ENCODE results near the gene DARS1.
A peak's percentile ranks its signal among the peaks of the same experiment; 100 is the strongest.

DARS1 gene

GRCh38 chr2:136015699-136016098 lies 30.3 kb upstream of the DARS1 start:
- no peak overlapping the region for H3K23ac ChIP-seq (ENCODE audit: low read length)
- WGBS (ENCODE audit: extremely low coverage, insufficient coverage, low lambda C conversion rate) = no CpG with 5 or more reads among the region's 1 CpG
- no peak overlapping the region for H3K4me3 ChIP-seq (ENCODE audit: low read length)

GRCh38 chr2:136014411-136014810 lies 29.0 kb upstream of the DARS1 start:
- no peak overlapping the region for H3K23ac ChIP-seq (ENCODE audit: low read length)
- no peak overlapping the region for H3K4ac ChIP-seq (ENCODE audit: low read depth, low read length)
- H3K4me1 ChIP-seq (ENCODE audit: control insufficient read depth, low read depth, low read length) = no peaks in the 10 kb centered on the region
- no peak overlapping the region for H3K9ac ChIP-seq (ENCODE audit: low read length)
- no peaks in the 10 kb centered on the region for H3K36me3 ChIP-seq (ENCODE audit: control insufficient read depth, insufficient read depth, low read length)
- H3K4me3 ChIP-seq (ENCODE audit: low read length) = no peak overlapping the region
- H3K4me2 ChIP-seq (ENCODE audit: low read length) = no peak overlapping the region
- peak overlapping the region; percentile 5 for H3K56ac ChIP-seq (ENCODE audit: low read length)
- no peak overlapping the region for H2AK5ac ChIP-seq (ENCODE audit: low read length)
- no peak overlapping the region for H3K27ac ChIP-seq (ENCODE audit: low read depth, low read length)
- H2BK5ac ChIP-seq (ENCODE audit: low read length) = no peak overlapping the region
- H3K27me3 ChIP-seq (ENCODE audit: insufficient read depth, low read length, poor library complexity) = no peaks in the 10 kb centered on the region
- H4K8ac ChIP-seq (ENCODE audit: low read depth, low read length) = no peak overlapping the region
- H3K79me2 ChIP-seq (ENCODE audit: control insufficient read depth, insufficient read depth, low read length) = no peaks in the 10 kb centered on the region
- no peak overlapping the region for H4K5ac ChIP-seq (ENCODE audit: low read length)
- no peak for DNase-seq
- H2BK15ac ChIP-seq (replicated peaks; ENCODE audit: low read depth) = no peak overlapping the region
- H3K79me1 ChIP-seq (ENCODE audit: low read length) = no peaks in the 10 kb centered on the region
- no peak overlapping the region for H3K18ac ChIP-seq (ENCODE audit: low read length)
- H2BK120ac ChIP-seq (ENCODE audit: low read depth, low read length) = no peak overlapping the region
- WGBS (ENCODE audit: extremely low coverage, insufficient coverage, low lambda C conversion rate) = no CpG with 5 or more reads among the region's 2 CpGs

More at GRCh38 chr2:136015699-136016098, 30.3 kb upstream of the DARS1 start:
- Histone ChIP-seq H3K36me3 (ENCODE audit: control insufficient read depth, insufficient read depth, low read length) (no peaks in the 10 kb centered on the region), H3K4me1 (ENCODE audit: control insufficient read depth, low read depth, low read length) (no peaks in the 10 kb centered on the region), H3K27ac (ENCODE audit: low read depth, low read length) (no peak overlapping the region), H2AK5ac (ENCODE audit: low read length) (no peak overlapping the region), H3K79me1 (ENCODE audit: low read length) (no peaks in the 10 kb centered on the region), H3K9ac (ENCODE audit: low read length) (no peak overlapping the region), H3K18ac (ENCODE audit: low read length) (no peak overlapping the region), H3K79me2 (ENCODE audit: control insufficient read depth, insufficient read depth, low read length) (no peaks in the 10 kb centered on the region), H4K5ac (ENCODE audit: low read length) (no peak overlapping the region), H2BK5ac (ENCODE audit: low read length) (no peak overlapping the region), H4K8ac (ENCODE audit: low read depth, low read length) (no peak overlapping the region), H2BK120ac (ENCODE audit: low read depth, low read length) (no peak overlapping the region), H3K27me3 (ENCODE audit: insufficient read depth, low read length, poor library complexity) (no peaks in the 10 kb centered on the region), H3K56ac (ENCODE audit: low read length) (no peak overlapping the region), H2BK15ac (replicated peaks; ENCODE audit: low read depth) (no peak overlapping the region), H3K4ac (ENCODE audit: low read depth, low read length) (no peak overlapping the region), H3K4me2 (ENCODE audit: low read length) (no peak overlapping the region)
- no peak for DNase-seq

- Histone ChIP-seq H3K4ac (ENCODE audit: low read depth, low read length) (no peak overlapping the region), H3K4me3 (ENCODE audit: low read length) (no peak overlapping the region), H3K79me2 (ENCODE audit: control insufficient read depth, insufficient read depth, low read length) (no peaks in the 10 kb centered on the region), H3K27me3 (ENCODE audit: insufficient read depth, low read length, poor library complexity) (no peaks in the 10 kb centered on the region), H2BK5ac (ENCODE audit: low read length) (no peak overlapping the region), H3K9ac (ENCODE audit: low read length) (no peak overlapping the region), H3K4me1 (ENCODE audit: control insufficient read depth, low read depth, low read length) (no peaks in the 10 kb centered on the region), H2BK15ac (replicated peaks; ENCODE audit: low read depth) (no peak overlapping the region), H3K23ac (ENCODE audit: low read length) (no peak overlapping the region), H2BK120ac (ENCODE audit: low read depth, low read length) (no peak overlapping the region), H3K27ac (ENCODE audit: low read depth, low read length) (no peak overlapping the region), H4K8ac (ENCODE audit: low read depth, low read length) (no peak overlapping the region), H2AK5ac (ENCODE audit: low read length) (no peak overlapping the region), H3K4me2 (ENCODE audit: low read length) (no peak overlapping the region), H3K56ac (ENCODE audit: low read length) (no peak overlapping the region), H3K36me3 (ENCODE audit: control insufficient read depth, insufficient read depth, low read length) (no peaks in the 10 kb centered on the region), H3K79me1 (ENCODE audit: low read length) (no peaks in the 10 kb centered on the region), H4K5ac (ENCODE audit: low read length) (no peak overlapping the region), H3K18ac (ENCODE audit: low read length) (no peak overlapping the region)
- no peak for DNase-seq
- WGBS (ENCODE audit: extremely low coverage, insufficient coverage, low lambda C conversion rate) = no CpG with 5 or more reads among the region's 4 CpGs
Measured at GRCh38 chr2:136013955-136014354, 28.5 kb upstream of the DARS1 start.

GRCh38 chr2:136013136-136013685 lies 27.8 kb upstream of the DARS1 start:
- Histone ChIP-seq H3K79me2 (ENCODE audit: control insufficient read depth, insufficient read depth, low read length) (no peaks in the 10 kb centered on the region), H3K56ac (ENCODE audit: low read length) (no peak overlapping the region), H2AK5ac (ENCODE audit: low read length) (no peak overlapping the region), H3K4me1 (ENCODE audit: control insufficient read depth, low read depth, low read length) (no peaks in the 10 kb centered on the region), H2BK15ac (replicated peaks; ENCODE audit: low read depth) (no peak overlapping the region), H2BK120ac (ENCODE audit: low read depth, low read length) (no peak overlapping the region), H3K9ac (ENCODE audit: low read length) (no peak overlapping the region), H3K18ac (ENCODE audit: low read length) (no peak overlapping the region), H3K27me3 (ENCODE audit: insufficient read depth, low read length, poor library complexity) (no peaks in the 10 kb centered on the region), H3K27ac (ENCODE audit: low read depth, low read length) (no peak overlapping the region), H2BK5ac (ENCODE audit: low read length) (no peak overlapping the region), H3K4me3 (ENCODE audit: low read length) (no peak overlapping the region), H4K5ac (ENCODE audit: low read length) (no peak overlapping the region), H3K23ac (ENCODE audit: low read length) (no peak overlapping the region), H3K36me3 (ENCODE audit: control insufficient read depth, insufficient read depth, low read length) (no peaks in the 10 kb centered on the region), H4K8ac (ENCODE audit: low read depth, low read length) (no peak overlapping the region), H3K4me2 (ENCODE audit: low read length) (no peak overlapping the region), H3K4ac (ENCODE audit: low read depth, low read length) (no peak overlapping the region), H3K79me1 (ENCODE audit: low read length) (no peaks in the 10 kb centered on the region)
- DNase-seq = no peak
- WGBS (ENCODE audit: extremely low coverage, insufficient coverage, low lambda C conversion rate) = no CpG with 5 or more reads among the region's 3 CpGs

DNA sequence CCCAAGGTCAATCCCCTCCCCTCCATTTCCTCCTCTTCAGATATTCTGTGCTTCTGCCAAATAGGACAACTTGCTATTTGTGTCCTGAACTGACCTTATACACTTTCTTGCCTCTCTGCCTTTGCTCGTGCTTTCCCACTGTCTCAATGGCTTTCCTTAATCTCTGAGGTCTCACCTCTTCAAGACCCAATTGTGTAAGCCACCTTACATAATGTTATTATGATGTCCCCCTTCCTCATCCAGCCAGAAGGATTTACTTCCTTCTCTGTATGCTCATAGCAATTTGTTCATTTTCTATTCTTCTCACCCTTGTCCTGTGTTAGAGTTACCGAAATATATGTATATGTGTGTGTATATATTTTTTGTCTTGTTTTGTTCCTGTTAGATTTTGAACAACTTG lies 26.9 kb upstream of the DARS1 start:
- H4K8ac ChIP-seq (ENCODE audit: low read depth, low read length) = no peak overlapping the region
- H3K79me1 ChIP-seq (ENCODE audit: low read length) = no peaks in the 10 kb centered on the region

DNA sequence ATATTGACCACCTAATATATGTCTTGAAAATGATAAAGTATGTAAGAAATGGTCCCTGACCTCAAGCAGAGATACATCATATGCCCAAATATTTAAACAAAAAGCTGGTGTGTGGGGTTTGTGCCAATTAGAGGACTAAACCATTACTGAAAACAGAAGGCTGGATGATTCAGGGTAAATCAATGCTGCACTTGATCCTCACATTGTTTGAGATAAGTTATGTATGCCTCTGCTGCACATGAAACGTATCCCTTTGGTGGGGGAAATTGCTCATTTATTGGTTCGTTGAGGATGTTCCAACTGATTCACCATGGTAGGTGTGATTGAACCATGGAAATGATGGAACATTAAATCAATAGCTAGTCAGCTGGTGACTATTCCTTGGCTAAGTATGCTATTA lies 24.7 kb upstream of the DARS1 start:
- no peak overlapping the region for H2BK5ac ChIP-seq (ENCODE audit: low read length)
- no peaks in the 10 kb centered on the region for H3K4me1 ChIP-seq (ENCODE audit: control insufficient read depth, low read depth, low read length)
- no peak overlapping the region for H4K8ac ChIP-seq (ENCODE audit: low read depth, low read length)
- H2AK5ac ChIP-seq (ENCODE audit: low read length) = no peak overlapping the region
- H3K4me3 ChIP-seq (ENCODE audit: low read length) = no peak overlapping the region
- no peaks in the 10 kb centered on the region for H3K79me1 ChIP-seq (ENCODE audit: low read length)
- H3K18ac ChIP-seq (ENCODE audit: low read length) = no peak overlapping the region
- H3K27ac ChIP-seq (ENCODE audit: low read depth, low read length) = no peak overlapping the region
- no peaks in the 10 kb centered on the region for H3K79me2 ChIP-seq (ENCODE audit: control insufficient read depth, insufficient read depth, low read length)
- no peak overlapping the region for H3K56ac ChIP-seq (ENCODE audit: low read length)
- H2BK15ac ChIP-seq (replicated peaks; ENCODE audit: low read depth) = no peak overlapping the region
- H2BK120ac ChIP-seq (ENCODE audit: low read depth, low read length) = no peak overlapping the region
- H3K9ac ChIP-seq (ENCODE audit: low read length) = no peak overlapping the region
- H4K5ac ChIP-seq (ENCODE audit: low read length) = no peak overlapping the region
- H3K4me2 ChIP-seq (ENCODE audit: low read length) = no peak overlapping the region
- no peak overlapping the region for H3K4ac ChIP-seq (ENCODE audit: low read depth, low read length)
- no peaks in the 10 kb centered on the region for H3K27me3 ChIP-seq (ENCODE audit: insufficient read depth, low read length, poor library complexity)
- no peak overlapping the region for H3K23ac ChIP-seq (ENCODE audit: low read length)
- no peaks in the 10 kb centered on the region for H3K36me3 ChIP-seq (ENCODE audit: control insufficient read depth, insufficient read depth, low read length)
- no CpG with 5 or more reads among the region's 2 CpGs for WGBS (ENCODE audit: extremely low coverage, insufficient coverage, low lambda C conversion rate)
- no peak for DNase-seq

More for the DNA sequence above, 26.9 kb upstream of the DARS1 start:
- H3K27me3 ChIP-seq (ENCODE audit: insufficient read depth, low read length, poor library complexity) = no peaks in the 10 kb centered on the region
- H2AK5ac ChIP-seq (ENCODE audit: low read length) = no peak overlapping the region
- no CpG with 5 or more reads among the region's 2 CpGs for WGBS (ENCODE audit: extremely low coverage, insufficient coverage, low lambda C conversion rate)
- no peak overlapping the region for H3K18ac ChIP-seq (ENCODE audit: low read length)
- H3K4me2 ChIP-seq (ENCODE audit: low read length) = no peak overlapping the region
- no peak for DNase-seq
- no peak overlapping the region for H3K4ac ChIP-seq (ENCODE audit: low read depth, low read length)
- no peak overlapping the region for H3K27ac ChIP-seq (ENCODE audit: low read depth, low read length)
- H3K36me3 ChIP-seq (ENCODE audit: control insufficient read depth, insufficient read depth, low read length) = no peaks in the 10 kb centered on the region
- no peak overlapping the region for H3K56ac ChIP-seq (ENCODE audit: low read length)
- H2BK5ac ChIP-seq (ENCODE audit: low read length) = no peak overlapping the region
- no peak overlapping the region for H3K23ac ChIP-seq (ENCODE audit: low read length)
- no peak overlapping the region for H2BK15ac ChIP-seq (replicated peaks; ENCODE audit: low read depth)
- no peak overlapping the region for H2BK120ac ChIP-seq (ENCODE audit: low read depth, low read length)
- no peaks in the 10 kb centered on the region for H3K79me2 ChIP-seq (ENCODE audit: control insufficient read depth, insufficient read depth, low read length)
- no peak overlapping the region for H3K9ac ChIP-seq (ENCODE audit: low read length)
- no peak overlapping the region for H3K4me3 ChIP-seq (ENCODE audit: low read length)
- no peaks in the 10 kb centered on the region for H3K4me1 ChIP-seq (ENCODE audit: control insufficient read depth, low read depth, low read length)
- H4K5ac ChIP-seq (ENCODE audit: low read length) = no peak overlapping the region
